ENCODE results near the gene VTA1. TPM values are rescaled to one million over a fixed set of nuclear protein-coding genes. Genes with fewer than 3 reads are reported as not detected.
"Not testable (repeated sequence)": the region's sequence is repeated elsewhere in the genome, so short reads cannot be mapped to it uniquely, and the experiment has no call there.

Gene VTA1
- total RNA-seq, 1 experiment from 2014 or later: 90.8 TPM

- DNase-seq: peak; percentile 77
- peak overlapping the region; percentile 60 for H3K4me2 ChIP-seq (ENCODE audit: low read depth, low read length, poor library complexity, severe bottlenecking)
Observed at GRCh38 chr6:142155895-142156757, 9.1 kb downstream of the VTA1 start.

GRCh38 chr6:142156758-142157068 lies 9.7 kb downstream of the VTA1 start:
- Histone ChIP-seq H3K4me1 (ENCODE audit: low read length) (peaks cover 38% of the 10 kb centered on the region), H3K79me2 (ENCODE audit: low read length) (peaks cover 97% of the 10 kb centered on the region)
- not testable (repeated sequence) for H3K27me3 ChIP-seq (ENCODE audit: low read length); H3K4me3 ChIP-seq (ENCODE audit: low read length); DNase-seq; H3K9me2 ChIP-seq (replicated peaks; ENCODE audit: insufficient read depth, low read length); H3K9me3 ChIP-seq (ENCODE audit: low read length); H2AFZ ChIP-seq (ENCODE audit: low read length); H3K4me2 ChIP-seq (ENCODE audit: low read depth, low read length, poor library complexity, severe bottlenecking); H4K20me1 ChIP-seq (ENCODE audit: insufficient read depth, low read depth, low read length); H3K36me3 ChIP-seq (ENCODE audit: insufficient read depth, low read length); H3K27ac ChIP-seq (ENCODE audit: low read length); H3K9ac ChIP-seq (ENCODE audit: low read length)

More at GRCh38 chr6:142155895-142156757, 9.1 kb downstream of the VTA1 start:
- H3K27ac ChIP-seq (ENCODE audit: low read length): peak overlapping the region; percentile 82
- H3K79me2 ChIP-seq (ENCODE audit: low read length): peaks cover 97% of the 10 kb centered on the region
- H3K4me3 ChIP-seq (ENCODE audit: low read length): peak overlapping the region; percentile 44
- H3K27me3 ChIP-seq (ENCODE audit: low read length): no peaks in the 10 kb centered on the region
- H4K20me1 ChIP-seq (ENCODE audit: insufficient read depth, low read depth, low read length): peaks cover 3% of the 10 kb centered on the region; the same call in 1 of the 2 replicates
- H3K36me3 ChIP-seq (ENCODE audit: insufficient read depth, low read length): 0 out of 2 replicates have a peak, but pooled peaks cover 3% of the 10 kb centered on the region
- peaks cover 38% of the 10 kb centered on the region for H3K4me1 ChIP-seq (ENCODE audit: low read length)
- no peak overlapping the region for H2AFZ ChIP-seq (ENCODE audit: low read length)
- no peaks in the 10 kb centered on the region for H3K9me3 ChIP-seq (ENCODE audit: low read length)
- H3K9me2 ChIP-seq (replicated peaks; ENCODE audit: insufficient read depth, low read length): no peaks in the 10 kb centered on the region
- peak overlapping the region; percentile 23 for H3K9ac ChIP-seq (ENCODE audit: low read length)

GRCh38 chr6:142162780-142163179 lies 15.7 kb downstream of the VTA1 start:
- Histone ChIP-seq H2AFZ (ENCODE audit: low read length) (no peak overlapping the region), H3K27ac (ENCODE audit: low read length) (no peak overlapping the region), H3K9me3 (ENCODE audit: low read length) (no peaks in the 10 kb centered on the region), H3K79me2 (ENCODE audit: low read length) (peaks cover 97% of the 10 kb centered on the region), H3K4me2 (ENCODE audit: low read depth, low read length, poor library complexity, severe bottlenecking) (no peak overlapping the region), H3K9me2 (replicated peaks; ENCODE audit: insufficient read depth, low read length) (no peaks in the 10 kb centered on the region), H4K20me1 (ENCODE audit: insufficient read depth, low read depth, low read length) (peaks cover 16% of the 10 kb centered on the region), H3K36me3 (ENCODE audit: insufficient read depth, low read length) (peaks cover 16% of the 10 kb centered on the region; the same call in 1 of the 2 replicates), H3K9ac (ENCODE audit: low read length) (no peak overlapping the region), H3K4me1 (ENCODE audit: low read length) (no peaks in the 10 kb centered on the region), H3K4me3 (ENCODE audit: low read length) (no peak overlapping the region), H3K27me3 (ENCODE audit: low read length) (no peaks in the 10 kb centered on the region)
- no peak for DNase-seq

- no peaks in the 10 kb centered on the region for H3K4me1 ChIP-seq (ENCODE audit: low read length)
- H3K4me2 ChIP-seq (ENCODE audit: low read depth, low read length, poor library complexity, severe bottlenecking): no peak overlapping the region
- H3K27me3 ChIP-seq (ENCODE audit: low read length): no peaks in the 10 kb centered on the region
- DNase-seq: no peak
- H3K9ac ChIP-seq (ENCODE audit: low read length): no peak overlapping the region
- H3K27ac ChIP-seq (ENCODE audit: low read length): no peak overlapping the region
- peaks cover 16% of the 10 kb centered on the region for H4K20me1 ChIP-seq (ENCODE audit: insufficient read depth, low read depth, low read length)
- H3K4me3 ChIP-seq (ENCODE audit: low read length): no peak overlapping the region
- H3K79me2 ChIP-seq (ENCODE audit: low read length): peaks cover 86% of the 10 kb centered on the region
- H3K36me3 ChIP-seq (ENCODE audit: insufficient read depth, low read length): peaks cover 36% of the 10 kb centered on the region; the same call in 1 of the 2 replicates
- no peaks in the 10 kb centered on the region for H3K9me3 ChIP-seq (ENCODE audit: low read length)
- H2AFZ ChIP-seq (ENCODE audit: low read length): no peak overlapping the region
- H3K9me2 ChIP-seq (replicated peaks; ENCODE audit: insufficient read depth, low read length): no peaks in the 10 kb centered on the region
Observed at GRCh38 chr6:142165227-142165626, 18.2 kb downstream of the VTA1 start.

- DNase-seq: no peak
- H3K36me3 ChIP-seq (ENCODE audit: insufficient read depth, low read length): peaks cover 48% of the 10 kb centered on the region
- no peaks in the 10 kb centered on the region for H3K27me3 ChIP-seq (ENCODE audit: low read length)
- no peak overlapping the region for H2AFZ ChIP-seq (ENCODE audit: low read length)
- no peak overlapping the region for H3K4me2 ChIP-seq (ENCODE audit: low read depth, low read length, poor library complexity, severe bottlenecking)
- H3K9ac ChIP-seq (ENCODE audit: low read length): no peak overlapping the region
- H3K27ac ChIP-seq (ENCODE audit: low read length): no peak overlapping the region
- no peaks in the 10 kb centered on the region for H3K9me2 ChIP-seq (replicated peaks; ENCODE audit: insufficient read depth, low read length)
- H3K79me2 ChIP-seq (ENCODE audit: low read length): peaks cover 74% of the 10 kb centered on the region
- no peaks in the 10 kb centered on the region for H3K4me1 ChIP-seq (ENCODE audit: low read length)
- no peaks in the 10 kb centered on the region for H3K9me3 ChIP-seq (ENCODE audit: low read length)
- H4K20me1 ChIP-seq (ENCODE audit: insufficient read depth, low read depth, low read length): peaks cover 16% of the 10 kb centered on the region
- no peak overlapping the region for H3K4me3 ChIP-seq (ENCODE audit: low read length)
Observed at GRCh38 chr6:142167071-142167470, 20.0 kb downstream of the VTA1 start.

- Histone ChIP-seq H4K20me1 (ENCODE audit: insufficient read depth, low read depth, low read length) (peaks cover 16% of the 10 kb centered on the region), H3K4me1 (ENCODE audit: low read length) (no peaks in the 10 kb centered on the region), H3K9ac (ENCODE audit: low read length) (no peak overlapping the region), H3K27me3 (ENCODE audit: low read length) (no peaks in the 10 kb centered on the region), H3K4me3 (ENCODE audit: low read length) (no peak overlapping the region), H2AFZ (ENCODE audit: low read length) (no peak overlapping the region), H3K79me2 (ENCODE audit: low read length) (peaks cover 70% of the 10 kb centered on the region), H3K9me2 (replicated peaks; ENCODE audit: insufficient read depth, low read length) (no peaks in the 10 kb centered on the region), H3K9me3 (ENCODE audit: low read length) (no peaks in the 10 kb centered on the region), H3K4me2 (ENCODE audit: low read depth, low read length, poor library complexity, severe bottlenecking) (no peak overlapping the region), H3K36me3 (ENCODE audit: insufficient read depth, low read length) (peaks cover 52% of the 10 kb centered on the region), H3K27ac (ENCODE audit: low read length) (no peak overlapping the region)
- no peak for DNase-seq
Observed at GRCh38 chr6:142167486-142167885, 20.4 kb downstream of the VTA1 start.

- DNase-seq: no peak
- no peaks in the 10 kb centered on the region for H3K4me1 ChIP-seq (ENCODE audit: low read length)
- H3K9ac ChIP-seq (ENCODE audit: low read length): no peak overlapping the region
- H3K4me2 ChIP-seq (ENCODE audit: low read depth, low read length, poor library complexity, severe bottlenecking): no peak overlapping the region
- peaks cover 82% of the 10 kb centered on the region for H3K36me3 ChIP-seq (ENCODE audit: insufficient read depth, low read length)
- H2AFZ ChIP-seq (ENCODE audit: low read length): no peak overlapping the region
- no peak overlapping the region for H3K27ac ChIP-seq (ENCODE audit: low read length)
- H3K79me2 ChIP-seq (ENCODE audit: low read length): peaks cover 60% of the 10 kb centered on the region
- H3K9me2 ChIP-seq (replicated peaks; ENCODE audit: insufficient read depth, low read length): no peaks in the 10 kb centered on the region
- no peaks in the 10 kb centered on the region for H4K20me1 ChIP-seq (ENCODE audit: insufficient read depth, low read depth, low read length)
- H3K9me3 ChIP-seq (ENCODE audit: low read length): no peaks in the 10 kb centered on the region
- no peak overlapping the region for H3K4me3 ChIP-seq (ENCODE audit: low read length)
- no peaks in the 10 kb centered on the region for H3K27me3 ChIP-seq (ENCODE audit: low read length)
Observed at GRCh38 chr6:142171351-142171750, 24.3 kb downstream of the VTA1 start.

GRCh38 chr6:142172758-142173157 lies 25.7 kb downstream of the VTA1 start:
- no peak overlapping the region for H3K4me3 ChIP-seq (ENCODE audit: low read length)
- H3K9me2 ChIP-seq (replicated peaks; ENCODE audit: insufficient read depth, low read length): no peaks in the 10 kb centered on the region
- H3K36me3 ChIP-seq (ENCODE audit: insufficient read depth, low read length): peaks cover 84% of the 10 kb centered on the region
- H3K4me2 ChIP-seq (ENCODE audit: low read depth, low read length, poor library complexity, severe bottlenecking): no peak overlapping the region
- no peak for DNase-seq
- no peak overlapping the region for H3K9ac ChIP-seq (ENCODE audit: low read length)
- no peak overlapping the region for H3K27ac ChIP-seq (ENCODE audit: low read length)
- no peaks in the 10 kb centered on the region for H3K27me3 ChIP-seq (ENCODE audit: low read length)
- H3K79me2 ChIP-seq (ENCODE audit: low read length): peaks cover 58% of the 10 kb centered on the region
- no peak overlapping the region for H2AFZ ChIP-seq (ENCODE audit: low read length)
- no peaks in the 10 kb centered on the region for H3K4me1 ChIP-seq (ENCODE audit: low read length)
- no peaks in the 10 kb centered on the region for H3K9me3 ChIP-seq (ENCODE audit: low read length)
- H4K20me1 ChIP-seq (ENCODE audit: insufficient read depth, low read depth, low read length): no peaks in the 10 kb centered on the region
